Karpas-422 (cell line): ENCODE measurements around the gene PILRA. TPM values are rescaled to one million over a fixed set of nuclear protein-coding genes. Genes with fewer than 3 reads are reported as not detected.
"Not testable (repeated sequence)": the region's sequence is repeated elsewhere in the genome, so short reads cannot be mapped to it uniquely, and the experiment has no call there.

Source experiments
- DNase-seq: peaks from one replicate; pipeline ENCODE4 v3.0.0-alpha.2; 2015
- H2AFZ ChIP-seq: fragments of 200-600 bp; sonication (generic); 2 replicates; pipeline ENCODE4 v1.6.1; 2014; ENCODE audit warnings: antibody characterized with exemption, low read length, mixed read lengths
- H3K27ac ChIP-seq: fragments of 200-600 bp; sonication (generic); 2 replicates; pipeline ENCODE4 v1.5.1; 2014; ENCODE audit warnings: mild to moderate bottlenecking, low read length, moderate library complexity
- H3K27me3 ChIP-seq: fragments of 200-600 bp; sonication (generic); 2 replicates; pipeline ENCODE4 v1.6.1; 2014; ENCODE audit warnings: low read length, mixed read lengths
- H3K36me3 ChIP-seq: fragments of 200-600 bp; sonication (generic); 2 replicates; pipeline ENCODE4 v1.6.1; 2014; ENCODE audit warnings: low read length, mixed read lengths; ENCODE audit not compliant: insufficient read depth
- H3K4me1 ChIP-seq: fragments of 200-600 bp; sonication (generic); 2 replicates; pipeline ENCODE4 v1.6.1; 2014; ENCODE audit warnings: mild to moderate bottlenecking, low read length, mixed read lengths
- H3K4me2 ChIP-seq: fragments of 200-600 bp; sonication (generic); 2 replicates; pipeline ENCODE4 v1.6.1; 2014; ENCODE audit warnings: low read length, low read depth, mild to moderate bottlenecking; ENCODE audit not compliant: poor library complexity, severe bottlenecking
- H3K4me3 ChIP-seq: fragments of 200-600 bp; sonication (generic); 2 replicates; pipeline ENCODE4 v1.5.1; 2014; ENCODE audit warnings: mild to moderate bottlenecking, antibody characterized with exemption, low read length, mixed read lengths
- H3K79me2 ChIP-seq: fragments of 200-600 bp; sonication (generic); 2 replicates; pipeline ENCODE4 v1.6.1; 2014; ENCODE audit warnings: mild to moderate bottlenecking, low read length, mixed read lengths
- H3K9ac ChIP-seq: fragments of 200-600 bp; sonication (generic); 2 replicates; pipeline ENCODE4 v1.6.0; 2014; ENCODE audit warnings: low read length
- H3K9me2 ChIP-seq: fragments of 200-600 bp; sonication (generic), shearing (Covaris generic); replicated peaks from 2 replicates; pipeline ENCODE4 v1.6.0; 2014; ENCODE audit warnings: mild to moderate bottlenecking, low read length, moderate library complexity; ENCODE audit not compliant: insufficient read depth
- H3K9me3 ChIP-seq: fragments of 300-700, 200-600 bp; sonication (generic); 2 replicates; pipeline ENCODE4 v1.6.1; 2014; ENCODE audit warnings: low read length, mixed read lengths
- H4K20me1 ChIP-seq: fragments of 200-600 bp; sonication (generic); 2 replicates; pipeline ENCODE4 v1.6.1; 2014; ENCODE audit warnings: mild to moderate bottlenecking, antibody characterized with exemption, low read length, low read depth; ENCODE audit not compliant: insufficient read depth
- total RNA-seq: library from RNA; depleted of rRNA; stranded (reverse); fragments of >200 nt; shearing (Covaris generic); gene quantifications from 2 replicates; pipeline ENCODE4 v1.2.3, GENCODE V29; 2014; ENCODE audit warnings: low replicate concordance

Gene PILRA
- total RNA-seq, 1 experiment from 2014 or later = 2.4 TPM

DNA sequence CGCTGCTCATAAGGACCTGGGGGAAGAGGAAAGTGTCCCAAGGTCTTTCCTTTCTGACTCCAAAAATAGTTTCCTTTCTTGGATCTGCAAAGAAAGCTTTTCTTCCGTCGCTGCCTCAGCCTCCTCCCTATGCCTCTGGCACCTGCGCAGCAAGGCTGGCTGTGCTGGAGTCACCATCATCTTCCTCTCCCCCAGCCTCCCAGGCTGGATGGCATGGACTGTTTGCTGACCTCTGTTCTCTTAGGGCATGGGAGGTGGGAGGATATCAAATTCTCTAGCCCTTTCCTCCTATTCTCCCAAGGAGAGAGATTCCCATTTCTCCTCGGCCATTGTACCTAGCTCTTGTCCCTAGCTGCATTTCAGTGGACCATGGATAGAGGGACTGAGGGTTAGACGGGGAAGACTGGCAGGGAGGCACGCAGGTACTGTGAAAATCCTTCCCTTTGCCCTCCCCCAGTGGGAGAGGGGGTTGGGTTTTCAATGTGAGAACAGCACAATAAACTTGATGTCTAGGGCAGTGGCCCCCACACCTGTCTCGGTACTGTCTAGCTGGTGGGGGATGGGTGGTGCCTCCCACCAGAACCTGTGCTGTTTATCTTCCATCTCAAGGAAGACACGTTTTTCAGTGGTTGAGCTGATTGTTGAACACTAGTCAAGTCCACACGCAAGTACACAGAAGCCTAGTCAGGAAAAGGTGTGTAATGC lies 60.5 kb downstream of the PILRA start:
- H3K9me2 ChIP-seq = no peaks in the 10 kb centered on the region
- H3K9ac ChIP-seq = peak overlapping the region; percentile 16; the same call in 1 of the 2 replicates
- H3K27me3 ChIP-seq = no peaks in the 10 kb centered on the region
- H3K4me3 ChIP-seq = no peak overlapping the region; the same call in 1 of the 2 replicates
- peaks cover 11% of the 10 kb centered on the region; the same call in 1 of the 2 replicates for H4K20me1 ChIP-seq
- H2AFZ ChIP-seq = no peak overlapping the region
- peaks cover 17% of the 10 kb centered on the region for H3K36me3 ChIP-seq
- DNase-seq = no peak
- H3K4me2 ChIP-seq = peak overlapping the region; percentile 92
- peaks cover 37% of the 10 kb centered on the region for H3K79me2 ChIP-seq
- H3K9me3 ChIP-seq = no peaks in the 10 kb centered on the region
- H3K27ac ChIP-seq = no peak overlapping the region
- H3K4me1 ChIP-seq = peaks cover 55% of the 10 kb centered on the region

DNA sequence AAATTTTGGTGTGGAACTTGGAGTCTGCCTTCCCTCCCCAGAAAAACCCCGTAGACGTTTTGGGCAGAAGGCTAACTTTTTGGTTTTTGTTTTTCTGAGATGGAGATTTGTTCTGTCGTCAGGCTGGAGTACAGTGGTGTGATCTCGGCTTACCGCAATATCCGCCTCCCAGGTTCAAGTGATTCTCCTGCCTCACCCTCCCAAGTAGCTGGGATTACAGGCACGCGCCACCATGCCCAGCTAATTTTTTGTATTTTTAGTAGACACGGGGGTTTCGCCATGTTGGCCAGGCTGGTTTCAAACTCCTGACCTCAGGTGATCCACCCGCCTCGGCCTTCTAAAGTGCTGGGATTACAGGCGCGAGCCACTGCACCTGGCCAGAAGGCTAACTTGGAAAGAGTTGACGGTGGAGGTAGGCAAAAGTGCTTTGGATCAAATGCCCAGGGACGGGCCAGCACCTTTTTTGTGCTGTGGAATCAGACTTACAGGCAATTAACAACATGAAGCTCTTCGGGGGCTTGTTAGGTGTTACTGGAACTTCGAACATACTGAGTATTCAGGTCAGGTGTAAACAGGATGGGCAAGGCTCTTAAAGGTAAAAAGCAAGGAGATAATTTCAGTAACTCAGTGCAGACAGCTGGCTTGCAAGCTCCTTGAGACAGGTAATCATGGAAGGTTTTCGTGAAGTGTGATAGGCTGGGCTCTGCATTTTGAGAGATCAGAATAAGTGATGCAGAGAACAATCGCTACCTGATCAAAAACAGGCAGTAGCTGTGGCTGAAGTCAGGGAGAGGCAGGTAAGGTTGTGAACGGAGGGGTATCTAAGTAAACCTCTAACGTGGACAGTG lies 61.2 kb downstream of the PILRA start:
- Histone ChIP-seq H2AFZ (no peak overlapping the region), H3K79me2 (peaks cover 37% of the 10 kb centered on the region), H3K4me3 (peak overlapping the region; percentile 90), H3K9me2 (no peaks in the 10 kb centered on the region), H3K4me2 (peak overlapping the region; percentile 92), H3K27me3 (no peaks in the 10 kb centered on the region), H3K4me1 (peaks cover 55% of the 10 kb centered on the region), H3K9ac (peak overlapping the region; percentile 95), H3K9me3 (no peaks in the 10 kb centered on the region), H4K20me1 (peaks cover 11% of the 10 kb centered on the region; the same call in 1 of the 2 replicates), H3K36me3 (peaks cover 17% of the 10 kb centered on the region), H3K27ac (peak overlapping the region; percentile 83)
- peak; percentile 50 for DNase-seq

DNA sequence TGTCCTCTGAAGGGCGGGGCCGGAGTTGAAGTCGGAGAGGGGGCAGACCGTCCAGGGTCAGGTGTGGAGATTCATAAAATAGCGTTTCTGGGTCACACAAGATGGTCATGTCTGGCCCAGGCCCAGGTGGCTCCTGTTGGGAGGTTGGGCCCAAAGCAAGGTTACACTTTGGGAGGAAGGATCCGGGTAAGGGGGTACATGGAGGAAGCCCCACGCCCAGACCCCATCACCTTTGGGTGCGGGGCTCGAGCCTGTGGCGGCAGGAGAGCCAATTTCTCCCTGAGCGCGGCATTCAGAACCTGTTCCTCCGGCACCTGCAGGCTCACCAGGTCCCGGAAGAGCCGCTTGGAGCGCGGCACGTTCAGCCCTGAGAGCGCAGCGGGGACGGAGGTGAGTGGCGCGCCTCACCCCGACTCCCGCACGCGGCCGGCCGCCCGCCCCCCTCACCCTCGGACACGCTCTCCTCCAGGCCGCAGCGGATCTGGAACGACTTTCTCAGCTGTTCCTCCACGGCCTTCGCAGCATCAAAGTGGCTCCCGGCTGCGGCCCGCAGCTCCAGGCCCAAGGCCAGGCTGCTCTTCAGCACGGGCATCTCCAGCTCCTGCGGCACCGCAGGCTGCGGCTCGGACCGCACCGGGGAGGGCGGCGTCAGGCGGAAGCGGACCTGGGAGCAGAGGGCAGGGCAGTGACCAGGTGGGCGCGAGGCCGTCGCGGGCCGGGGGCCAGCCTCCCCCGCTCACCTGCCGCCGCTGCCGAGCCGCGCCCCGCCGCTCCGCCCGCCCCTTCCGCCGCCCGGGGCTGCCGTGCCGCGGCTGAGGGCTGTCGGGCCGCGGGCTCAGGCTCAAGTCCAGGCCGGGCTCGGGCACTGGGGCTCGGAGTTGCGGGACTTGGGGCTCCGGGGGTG lies 62.4 kb downstream of the PILRA start:
- Histone ChIP-seq H3K36me3 (peaks cover 16% of the 10 kb centered on the region), H3K27ac (peak overlapping the region; percentile 83), H3K4me2 (peak overlapping the region; percentile 92), H3K27me3 (no peaks in the 10 kb centered on the region), H3K4me1 (peaks cover 51% of the 10 kb centered on the region), H3K4me3 (peak overlapping the region; percentile 90), H3K79me2 (peaks cover 28% of the 10 kb centered on the region), H3K9me2 (no peaks in the 10 kb centered on the region), H4K20me1 (peaks cover 9% of the 10 kb centered on the region; the same call in 1 of the 2 replicates), H3K9me3 (no peaks in the 10 kb centered on the region), H2AFZ (no peak overlapping the region), H3K9ac (peak overlapping the region; percentile 95)
- peak; percentile 83 for DNase-seq

DNA sequence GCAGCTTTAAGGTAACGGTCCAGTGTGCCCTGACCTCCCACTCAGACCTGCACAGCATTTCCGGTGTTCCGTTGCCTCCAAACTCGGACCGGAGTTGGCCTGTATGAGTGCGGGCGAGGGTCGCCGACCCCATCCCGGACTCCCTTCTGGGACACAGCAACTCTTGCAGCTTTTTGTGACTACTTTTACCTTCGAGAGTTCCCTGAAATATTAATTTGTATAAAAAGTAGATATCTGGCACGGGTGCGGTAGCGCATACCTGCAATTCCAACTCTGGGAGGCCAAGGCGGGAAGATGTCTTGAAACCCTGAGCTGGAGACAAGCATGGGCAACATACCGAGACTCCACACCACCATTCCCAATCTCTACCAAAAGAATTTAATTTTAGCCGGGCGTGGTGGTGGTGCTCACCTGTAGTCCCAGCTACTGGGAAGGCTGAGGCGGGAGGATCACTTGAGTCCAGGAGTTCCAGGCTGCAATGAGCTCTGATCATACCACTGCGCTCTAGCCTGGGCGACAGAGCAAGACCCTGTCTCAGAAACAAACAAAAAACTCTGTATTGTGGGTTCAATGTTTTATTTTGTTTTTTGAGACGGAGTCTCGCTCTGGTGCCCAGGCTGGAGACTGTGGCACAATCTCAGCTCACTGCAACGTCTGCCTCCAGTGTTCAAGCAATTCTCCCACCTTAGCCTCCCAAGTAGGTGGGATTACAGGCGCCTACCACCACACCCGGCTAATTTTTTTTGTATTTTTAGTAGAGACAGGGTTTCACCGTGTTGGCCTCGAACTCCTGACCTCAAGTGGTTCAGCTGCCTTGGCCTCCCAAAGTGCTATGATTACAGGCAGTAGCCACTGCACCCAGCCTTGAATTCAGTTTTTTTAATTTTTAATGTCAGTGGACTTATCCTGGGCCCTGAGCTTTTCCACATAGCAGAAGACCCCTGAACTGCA lies 64.1 kb downstream of the PILRA start:
- Histone ChIP-seq H3K36me3 (peaks cover under 1% of the 10 kb centered on the region; the same call in 1 of the 2 replicates), H3K27me3 (no peaks in the 10 kb centered on the region), H3K9ac (no peak overlapping the region), H3K4me2 (peak overlapping the region; percentile 92), H3K4me3 (no peak overlapping the region; the same call in 1 of the 2 replicates), H3K9me2 (no peaks in the 10 kb centered on the region), H3K27ac (no peak overlapping the region), H3K9me3 (no peaks in the 10 kb centered on the region), H3K79me2 (peaks cover 11% of the 10 kb centered on the region), H3K4me1 (peaks cover 33% of the 10 kb centered on the region), H2AFZ (no peak overlapping the region), H4K20me1 (no peaks in the 10 kb centered on the region)
- peak; percentile 31 for DNase-seq

DNA sequence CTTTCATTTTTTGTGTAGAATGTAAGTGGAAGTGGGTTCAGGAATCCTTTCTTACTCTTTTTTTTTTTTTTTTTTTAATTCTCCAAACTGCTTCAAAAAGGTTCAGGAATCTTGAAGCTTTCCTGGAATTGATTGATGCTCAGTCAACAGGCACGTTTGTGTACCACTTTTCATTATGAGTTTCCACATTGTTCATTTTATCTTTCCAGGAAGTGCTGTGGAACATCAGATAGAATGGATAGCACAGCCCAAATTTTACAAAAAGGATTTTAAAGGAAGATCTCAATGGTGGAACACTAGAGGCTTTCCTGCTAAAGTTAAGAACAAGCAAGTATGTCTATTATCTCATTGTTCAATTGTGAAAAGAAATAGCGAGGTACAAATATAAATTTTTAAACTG lies 64.9 kb downstream of the PILRA start:
- H3K27ac ChIP-seq = no peak overlapping the region
- no peaks in the 10 kb centered on the region for H3K9me2 ChIP-seq
- H3K36me3 ChIP-seq = no peaks in the 10 kb centered on the region
- peaks cover 10% of the 10 kb centered on the region for H3K79me2 ChIP-seq
- no peaks in the 10 kb centered on the region for H4K20me1 ChIP-seq
- H3K9me3 ChIP-seq = no peaks in the 10 kb centered on the region
- H2AFZ ChIP-seq = no peak overlapping the region
- no peak overlapping the region for H3K4me2 ChIP-seq
- H3K4me3 ChIP-seq = no peak overlapping the region
- H3K27me3 ChIP-seq = no peaks in the 10 kb centered on the region
- no peak overlapping the region for H3K9ac ChIP-seq
- peaks cover 26% of the 10 kb centered on the region for H3K4me1 ChIP-seq
- DNase-seq = no peak

DNA sequence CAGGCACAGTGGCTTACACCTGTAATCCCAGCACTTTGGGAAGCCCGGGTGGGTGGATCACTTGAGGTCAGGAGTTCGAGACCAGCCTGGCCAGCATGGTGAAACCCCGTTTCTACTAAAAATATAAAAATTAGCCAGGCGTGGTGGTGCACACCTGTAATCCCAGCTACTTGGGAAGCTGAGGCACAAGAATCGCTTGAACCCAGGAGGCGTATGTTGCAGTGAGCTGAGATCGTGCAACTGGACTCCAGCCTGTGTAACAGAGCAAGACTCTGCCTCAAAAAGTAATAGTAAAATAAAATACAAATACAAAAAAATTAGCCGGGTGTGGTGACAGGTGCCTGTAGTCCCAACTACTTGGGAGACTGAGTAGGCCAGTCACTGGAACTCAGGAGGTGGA lies 65.4 kb downstream of the PILRA start:
- H2AFZ ChIP-seq, H3K79me2 ChIP-seq, H3K9me2 ChIP-seq, H3K4me2 ChIP-seq, H3K9ac ChIP-seq, H3K9me3 ChIP-seq, H3K27me3 ChIP-seq, H3K4me3 ChIP-seq, H4K20me1 ChIP-seq, H3K36me3 ChIP-seq, H3K27ac ChIP-seq, DNase-seq: not testable (repeated sequence)
- peaks cover 20% of the 10 kb centered on the region for H3K4me1 ChIP-seq

DNA sequence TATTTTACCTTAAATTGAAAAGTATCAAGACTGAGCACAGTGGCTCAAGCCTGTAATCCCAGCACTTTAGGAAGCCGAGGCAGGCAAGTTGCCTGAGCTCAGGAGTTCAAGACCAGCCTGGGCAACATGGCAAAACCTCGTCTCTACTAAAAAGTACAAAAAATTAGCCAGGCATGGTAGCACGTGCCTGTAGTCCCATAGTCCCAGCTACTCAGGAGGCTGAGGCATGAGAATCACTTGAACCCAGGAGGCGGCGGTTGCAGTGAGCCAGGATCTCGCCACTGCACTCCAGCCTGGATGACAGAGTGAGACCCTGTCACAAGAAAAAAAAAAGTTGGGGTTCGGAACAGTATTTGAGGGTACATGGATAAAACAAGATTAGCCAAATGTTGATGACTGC lies 66.0 kb downstream of the PILRA start:
- H3K9ac ChIP-seq, H4K20me1 ChIP-seq, H3K4me2 ChIP-seq, H3K27me3 ChIP-seq, DNase-seq, H3K4me3 ChIP-seq, H2AFZ ChIP-seq, H3K27ac ChIP-seq, H3K79me2 ChIP-seq, H3K9me3 ChIP-seq, H3K36me3 ChIP-seq, H3K9me2 ChIP-seq: not testable (repeated sequence)
- peaks cover 15% of the 10 kb centered on the region for H3K4me1 ChIP-seq
